Measurements from ENCODE around the gene LGALS16.
"Not testable (repeated sequence)": the region's sequence is repeated elsewhere in the genome, so short reads cannot be mapped to it uniquely, and the experiment has no call there.

The LGALS16 gene

GRCh38 chr19:39676004-39676403 is 20.3 kb downstream of the LGALS16 start:
- Histone ChIP-seq H3K9ac (no peak overlapping the region), H3K4me1 (peaks cover 24% of the 10 kb centered on the region), H3K4me2 (no peak overlapping the region), H3K36me3 (no peaks in the 10 kb centered on the region), H4K20me1 (no peaks in the 10 kb centered on the region), H3K27ac (no peak overlapping the region), H3K27me3 (no peaks in the 10 kb centered on the region), H3K9me3 (no peaks in the 10 kb centered on the region), H3K4me3 (no peak overlapping the region)
- TF ChIP-seq Cebpa-rat (IDR thresholded peaks at IDR 0.05), result no peak

GRCh38 chr19:39677961-39678889 is 22.5 kb downstream of the LGALS16 start:
- H3K9me3 ChIP-seq, result no peaks in the 10 kb centered on the region
- H3K27me3 ChIP-seq, result no peaks in the 10 kb centered on the region
- no peak for TF ChIP-seq Cebpa-rat (IDR thresholded peaks at IDR 0.05)
- no peak overlapping the region for H3K27ac ChIP-seq
- no peaks in the 10 kb centered on the region for H4K20me1 ChIP-seq
- peaks cover 12% of the 10 kb centered on the region for H3K4me1 ChIP-seq
- no peak overlapping the region for H3K9ac ChIP-seq
- no peak overlapping the region for H3K4me2 ChIP-seq
- no peaks in the 10 kb centered on the region for H3K36me3 ChIP-seq
- no peak overlapping the region for H3K4me3 ChIP-seq

GRCh38 chr19:39679056-39679790 is 23.5 kb downstream of the LGALS16 start:
- no peak for TF ChIP-seq Cebpa-rat (IDR thresholded peaks at IDR 0.05)
- no peak overlapping the region for H3K9ac ChIP-seq
- H3K9me3 ChIP-seq, result no peaks in the 10 kb centered on the region
- no peak overlapping the region for H3K27ac ChIP-seq
- H3K36me3 ChIP-seq, result no peaks in the 10 kb centered on the region
- 0 out of 2 replicates have a peak, but pooled peaks cover 8% of the 10 kb centered on the region for H3K4me1 ChIP-seq
- no peaks in the 10 kb centered on the region for H3K27me3 ChIP-seq
- no peak overlapping the region for H3K4me3 ChIP-seq
- no peaks in the 10 kb centered on the region for H4K20me1 ChIP-seq
- no peak overlapping the region for H3K4me2 ChIP-seq

GRCh38 chr19:39679791-39680168 is 24.1 kb downstream of the LGALS16 start:
- Histone ChIP-seq H4K20me1 (no peaks in the 10 kb centered on the region), H3K9ac (no peak overlapping the region), H3K4me3 (no peak overlapping the region), H3K4me1 (0 out of 2 replicates have a peak, but pooled peaks cover 8% of the 10 kb centered on the region), H3K4me2 (no peak overlapping the region), H3K9me3 (no peaks in the 10 kb centered on the region), H3K27ac (no peak overlapping the region), H3K36me3 (no peaks in the 10 kb centered on the region), H3K27me3 (no peaks in the 10 kb centered on the region)
- TF ChIP-seq Cebpa-rat (IDR thresholded peaks at IDR 0.05), result no peak

GRCh38 chr19:39680593-39680992 is 24.9 kb downstream of the LGALS16 start:
- Histone ChIP-seq H3K9ac (no peak overlapping the region), H3K9me3 (no peaks in the 10 kb centered on the region), H3K36me3 (no peaks in the 10 kb centered on the region), H3K4me2 (no peak overlapping the region), H3K4me3 (no peak overlapping the region), H3K4me1 (0 out of 2 replicates have a peak, but pooled peaks cover 8% of the 10 kb centered on the region), H3K27ac (no peak overlapping the region), H3K27me3 (no peaks in the 10 kb centered on the region), H4K20me1 (no peaks in the 10 kb centered on the region)
- TF ChIP-seq Cebpa-rat (IDR thresholded peaks at IDR 0.05), result no peak

- Histone ChIP-seq H3K9ac (no peak overlapping the region), H4K20me1 (no peaks in the 10 kb centered on the region), H3K27me3 (no peaks in the 10 kb centered on the region), H3K9me3 (no peaks in the 10 kb centered on the region), H3K36me3 (no peaks in the 10 kb centered on the region), H3K4me2 (no peak overlapping the region), H3K4me1 (0 out of 2 replicates have a peak, but pooled peaks cover 8% of the 10 kb centered on the region), H3K4me3 (no peak overlapping the region), H3K27ac (no peak overlapping the region)
- TF ChIP-seq Cebpa-rat (IDR thresholded peaks at IDR 0.05), result no peak
Measured at GRCh38 chr19:39681416-39681815, 25.7 kb downstream of the LGALS16 start.

- H3K4me3 ChIP-seq, result no peak overlapping the region
- no peaks in the 10 kb centered on the region for H3K36me3 ChIP-seq
- no peaks in the 10 kb centered on the region for H3K9me3 ChIP-seq
- H3K4me2 ChIP-seq, result no peak overlapping the region
- no peak overlapping the region for H3K27ac ChIP-seq
- TF ChIP-seq Cebpa-rat (IDR thresholded peaks at IDR 0.05), result no peak
- H3K4me1 ChIP-seq, result 0 out of 2 replicates have a peak, but pooled peaks cover under 1% of the 10 kb centered on the region
- H4K20me1 ChIP-seq, result no peaks in the 10 kb centered on the region
- H3K27me3 ChIP-seq, result no peaks in the 10 kb centered on the region
- H3K9ac ChIP-seq, result no peak overlapping the region
Measured at GRCh38 chr19:39684267-39684666, 28.6 kb downstream of the LGALS16 start.

- Histone ChIP-seq H3K4me2 (no peak overlapping the region), H4K20me1 (no peaks in the 10 kb centered on the region), H3K4me3 (no peak overlapping the region), H3K27ac (no peak overlapping the region), H3K9me3 (no peaks in the 10 kb centered on the region), H3K4me1 (no peaks in the 10 kb centered on the region), H3K9ac (no peak overlapping the region), H3K36me3 (no peaks in the 10 kb centered on the region), H3K27me3 (no peaks in the 10 kb centered on the region)
- no peak for TF ChIP-seq Cebpa-rat (IDR thresholded peaks at IDR 0.05)
Measured at GRCh38 chr19:39686739-39687138, 31.0 kb downstream of the LGALS16 start.

GRCh38 chr19:39688637-39689036 is 32.9 kb downstream of the LGALS16 start:
- not testable (repeated sequence) for H3K9ac ChIP-seq, H3K9me3 ChIP-seq, H3K4me2 ChIP-seq, H3K27ac ChIP-seq, H3K36me3 ChIP-seq, H3K4me3 ChIP-seq, H4K20me1 ChIP-seq, H3K27me3 ChIP-seq, H3K4me1 ChIP-seq

GRCh38 chr19:39692166-39692565 is 36.5 kb downstream of the LGALS16 start:
- H3K9me3 ChIP-seq, result no peaks in the 10 kb centered on the region
- no peak overlapping the region for H3K4me2 ChIP-seq
- no peak overlapping the region for H3K4me3 ChIP-seq
- no peaks in the 10 kb centered on the region for H3K4me1 ChIP-seq
- no peaks in the 10 kb centered on the region for H3K36me3 ChIP-seq
- no peaks in the 10 kb centered on the region for H3K27me3 ChIP-seq
- no peaks in the 10 kb centered on the region for H4K20me1 ChIP-seq
- no peak for TF ChIP-seq Cebpa-rat (IDR thresholded peaks at IDR 0.05)
- H3K27ac ChIP-seq, result no peak overlapping the region
- no peak overlapping the region for H3K9ac ChIP-seq
